H9 (cell line): ENCODE data around the gene DLG2. TPM values are rescaled to one million over a fixed set of nuclear protein-coding genes. Genes with fewer than 3 reads are reported as not detected.

ENCODE experiments used
- DNase-seq: peaks from one replicate; pipeline ENCODE4 v3.0.0-alpha.2; 2017
- H2AFZ ChIP-seq: one replicate; pipeline ENCODE4 v1.6.1; 2013; ENCODE audit warnings: mild to moderate bottlenecking, low read length, control low read depth, moderate library complexity
- H2AK5ac ChIP-seq: 2 replicates; pipeline ENCODE4 v1.6.1; 2013; ENCODE audit warnings: low read length, control low read depth, mixed read lengths; ENCODE audit not compliant: insufficient read length
- H2BK120ac ChIP-seq: one replicate; pipeline ENCODE4 v1.6.1; 2013; ENCODE audit warnings: low read depth, mild to moderate bottlenecking, low read length, control low read depth, inconsistent platforms; ENCODE audit not compliant: poor library complexity, severe bottlenecking
- H2BK12ac ChIP-seq: 2 replicates; pipeline ENCODE4 v1.6.1; 2013; ENCODE audit warnings: low read length, control low read depth, mixed read lengths, low read depth; ENCODE audit not compliant: insufficient read length
- H2BK15ac ChIP-seq: 2 replicates; pipeline ENCODE4 v1.6.1; 2013; ENCODE audit warnings: low read depth, low read length, control low read depth
- H2BK20ac ChIP-seq: one replicate; pipeline ENCODE4 v1.6.1; 2013; ENCODE audit warnings: low read depth, mild to moderate bottlenecking, low read length, control low read depth, inconsistent platforms; ENCODE audit not compliant: poor library complexity, severe bottlenecking
- H2BK5ac ChIP-seq: 2 replicates; pipeline ENCODE4 v1.6.1; 2013; ENCODE audit warnings: low read length, control low read depth, mixed read lengths; ENCODE audit not compliant: insufficient read length
- H3K14ac ChIP-seq: 2 replicates; pipeline ENCODE4 v1.6.1; 2013; ENCODE audit warnings: low read length, control low read depth; ENCODE audit not compliant: insufficient read depth
- H3K18ac ChIP-seq: 2 replicates; pipeline ENCODE4 v1.6.1; 2013; ENCODE audit warnings: low read depth, mild to moderate bottlenecking, mixed read lengths, low read length, control low read depth; ENCODE audit not compliant: insufficient read length
- H3K23ac ChIP-seq: 2 replicates; pipeline ENCODE4 v1.6.1; 2013; ENCODE audit warnings: low read length, control low read depth, mixed read lengths, low read depth; ENCODE audit not compliant: insufficient read length
- H3K23me2 ChIP-seq: 2 replicates; pipeline ENCODE4 v1.6.1; 2013; ENCODE audit warnings: low read depth, mild to moderate bottlenecking, mixed read lengths, low read length, control low read depth; ENCODE audit not compliant: insufficient read length, poor library complexity, severe bottlenecking
- H3K27ac ChIP-seq: 2 replicates; pipeline ENCODE4 v1.5.1; 2013; ENCODE audit warnings: low read length, control low read depth, mixed read lengths, low read depth; ENCODE audit not compliant: insufficient read length
- H3K27me3 ChIP-seq: 2 replicates; pipeline ENCODE4 v1.6.1; 2013; ENCODE audit warnings: low read length, control low read depth, inconsistent platforms; ENCODE audit not compliant: insufficient read depth
- H3K4ac ChIP-seq: 2 replicates; pipeline ENCODE4 v1.6.1; 2013; ENCODE audit warnings: low read depth, mild to moderate bottlenecking, control low read depth, inconsistent platforms, low read length, moderate library complexity
- H3K4me1 ChIP-seq: 2 replicates; pipeline ENCODE4 v1.6.1; 2013; ENCODE audit warnings: low read length, control low read depth, inconsistent platforms; ENCODE audit not compliant: insufficient read depth
- H3K4me2 ChIP-seq: 2 replicates; pipeline ENCODE4 v1.6.1; 2013; ENCODE audit warnings: low read length, control low read depth, mixed read lengths; ENCODE audit not compliant: insufficient read length, insufficient read depth
- H3K56ac ChIP-seq: 2 replicates; pipeline ENCODE4 v1.6.1; 2013; ENCODE audit warnings: low read depth, mild to moderate bottlenecking, mixed read lengths, low read length, control low read depth; ENCODE audit not compliant: insufficient read length
- H3K79me1 ChIP-seq: 2 replicates; pipeline ENCODE4 v1.6.1; 2013; ENCODE audit warnings: low read depth, mild to moderate bottlenecking, moderate library complexity, low read length, control low read depth, inconsistent platforms; ENCODE audit not compliant: insufficient read depth, poor library complexity, severe bottlenecking
- H3K79me2 ChIP-seq: 2 replicates; pipeline ENCODE4 v1.6.1; 2013; ENCODE audit warnings: low read length, control low read depth, inconsistent platforms; ENCODE audit not compliant: insufficient read depth
- H3K9ac ChIP-seq: 2 replicates; pipeline ENCODE4 v1.6.1; 2013; ENCODE audit warnings: low read length, control low read depth, mixed read lengths; ENCODE audit not compliant: insufficient read length; ENCODE audit errors: extremely low read depth
- H3K9me3 ChIP-seq: one replicate; pipeline ENCODE4 v1.6.1; 2013; ENCODE audit warnings: low read depth, low read length, inconsistent platforms; ENCODE audit not compliant: control insufficient read depth
- H3T11ph ChIP-seq: one replicate; pipeline ENCODE4 v1.6.1; 2013; ENCODE audit warnings: mild to moderate bottlenecking, low read length, control low read depth, inconsistent platforms
- H4K20me1 ChIP-seq: one replicate; pipeline ENCODE4 v1.6.1; 2013; ENCODE audit not compliant: control insufficient read depth, insufficient read length, insufficient read depth
- H4K5ac ChIP-seq: 2 replicates; pipeline ENCODE4 v1.6.1; 2013; ENCODE audit warnings: low read depth, mild to moderate bottlenecking, mixed read lengths, low read length, control low read depth; ENCODE audit not compliant: insufficient read length
- H4K8ac ChIP-seq: replicated peaks from 2 replicates; pipeline ENCODE4 v1.6.1; 2013; ENCODE audit warnings: low read length, control low read depth, mixed read lengths, low read depth; ENCODE audit not compliant: insufficient read length
- H4K91ac ChIP-seq: 2 replicates; pipeline ENCODE4 v1.6.1; 2013; ENCODE audit warnings: low read depth, mild to moderate bottlenecking, moderate library complexity, mixed read lengths, low read length, control low read depth; ENCODE audit not compliant: insufficient read length
- H3K27ac Mint-ChIP-seq, 3 experiments: 2 replicates in 2 of 3; 3 replicates in 1 of 3; pipeline ENCODE4 v1.8.0; 2020 to 2021; ENCODE audit warnings: mixed read lengths in 3 of 3, mild to moderate bottlenecking in 1 of 3, moderate library complexity in 1 of 3
- H3K27me3 Mint-ChIP-seq: 2 replicates; pipeline ENCODE4 v1.8.0; 2021; ENCODE audit warnings: low read depth, mild to moderate bottlenecking, moderate library complexity, mixed read lengths
- H3K36me3 Mint-ChIP-seq, 3 experiments: 2 replicates in 2 of 3; 3 replicates in 1 of 3; pipeline ENCODE4 v1.8.0; 2020 to 2021; ENCODE audit warnings: low read depth in 3 of 3, mixed read lengths in 3 of 3; ENCODE audit not compliant: insufficient read depth in 1 of 3
- H3K4me1 Mint-ChIP-seq, 2 experiments: 2 replicates each; pipeline ENCODE4 v1.8.0; 2020; ENCODE audit warnings: mixed read lengths in 2 of 2
- H3K4me3 Mint-ChIP-seq, 2 experiments: 2 replicates in 1 of 2; 3 replicates in 1 of 2; pipeline ENCODE4 v1.8.0; 2020 to 2021; ENCODE audit warnings: mild to moderate bottlenecking in 2 of 2, mixed read lengths in 2 of 2, moderate library complexity in 1 of 2
- H3K9me3 Mint-ChIP-seq, 2 experiments: 2 replicates in 1 of 2; 3 replicates in 1 of 2; pipeline ENCODE4 v1.8.0; 2020; ENCODE audit warnings: mild to moderate bottlenecking in 2 of 2, mixed read lengths in 2 of 2, moderate library complexity in 1 of 2
- WGBS: extraction: QIAGEN DNeasy Blood & Tissue Kit; methylation state at CpG from one replicate; pipeline ENCODE4 v1.1.7; 2013; ENCODE audit warnings: missing lambda C conversion rate, low lambda C conversion rate, mixed read lengths; ENCODE audit not compliant: insufficient read length; ENCODE audit errors: extremely low coverage; 5-methylcytosine and 5-hydroxymethylcytosine counted together
- total RNA-seq: library from RNA; stranded (reverse); gene quantifications from 2 replicates; pipeline ENCODE4 v1.2.1, GENCODE V29; 2021
- TF ChIP-seq, protein P1 (sequence below): fragments of 200-600 bp; sonication (generic); conservative IDR thresholded peaks from 3 replicates; pipeline ENCODE4 v1.8.0; 2021; ENCODE audit warnings: antibody characterized with exemption, mild to moderate bottlenecking

Gene DLG2
- total RNA-seq, 1 experiment from 2014 or later = 8.0 TPM

DNA sequence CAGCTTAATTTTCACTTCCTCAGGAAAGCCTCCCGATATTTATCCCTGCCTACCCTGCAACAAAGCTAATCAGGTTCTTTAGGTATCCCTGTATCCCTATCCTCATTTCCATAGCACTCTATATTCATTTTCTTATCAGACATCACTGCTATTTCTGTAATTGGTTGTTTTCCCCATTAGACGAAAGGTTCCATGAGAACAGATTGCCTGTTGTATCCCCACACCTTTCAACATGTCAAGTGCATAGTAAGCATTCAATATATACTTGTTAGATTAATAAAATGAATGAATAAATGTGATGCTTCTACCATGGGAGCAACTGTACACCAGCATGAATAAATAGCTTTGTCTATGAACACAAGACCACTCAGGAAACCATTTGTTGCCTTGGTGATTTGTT lies 499.8 kb downstream of the DLG2 start:
- H3K9me3 ChIP-seq = no peaks in the 10 kb centered on the region
- no peaks in the 10 kb centered on the region for H4K20me1 ChIP-seq
- H3K4me3 Mint-ChIP-seq = no peak overlapping the region
- H3K4ac ChIP-seq = no peak overlapping the region
- no peaks in the 10 kb centered on the region for H3K27me3 ChIP-seq
- no peak overlapping the region for H3K9ac ChIP-seq
- H3K79me2 ChIP-seq = no peaks in the 10 kb centered on the region
- no peak overlapping the region for H4K5ac ChIP-seq
- H3K27ac ChIP-seq = no peak overlapping the region
- no peak overlapping the region for H3K23ac ChIP-seq
- H2AFZ ChIP-seq = no peak overlapping the region
- no peak overlapping the region for H3T11ph ChIP-seq
- no peak overlapping the region for H2BK5ac ChIP-seq
- H2BK120ac ChIP-seq = no peak overlapping the region
- H3K4me1 ChIP-seq = no peaks in the 10 kb centered on the region
- no peak overlapping the region for H3K4me2 ChIP-seq
- no peaks in the 10 kb centered on the region for H3K27me3 Mint-ChIP-seq
- TF ChIP-seq, protein P1, sequence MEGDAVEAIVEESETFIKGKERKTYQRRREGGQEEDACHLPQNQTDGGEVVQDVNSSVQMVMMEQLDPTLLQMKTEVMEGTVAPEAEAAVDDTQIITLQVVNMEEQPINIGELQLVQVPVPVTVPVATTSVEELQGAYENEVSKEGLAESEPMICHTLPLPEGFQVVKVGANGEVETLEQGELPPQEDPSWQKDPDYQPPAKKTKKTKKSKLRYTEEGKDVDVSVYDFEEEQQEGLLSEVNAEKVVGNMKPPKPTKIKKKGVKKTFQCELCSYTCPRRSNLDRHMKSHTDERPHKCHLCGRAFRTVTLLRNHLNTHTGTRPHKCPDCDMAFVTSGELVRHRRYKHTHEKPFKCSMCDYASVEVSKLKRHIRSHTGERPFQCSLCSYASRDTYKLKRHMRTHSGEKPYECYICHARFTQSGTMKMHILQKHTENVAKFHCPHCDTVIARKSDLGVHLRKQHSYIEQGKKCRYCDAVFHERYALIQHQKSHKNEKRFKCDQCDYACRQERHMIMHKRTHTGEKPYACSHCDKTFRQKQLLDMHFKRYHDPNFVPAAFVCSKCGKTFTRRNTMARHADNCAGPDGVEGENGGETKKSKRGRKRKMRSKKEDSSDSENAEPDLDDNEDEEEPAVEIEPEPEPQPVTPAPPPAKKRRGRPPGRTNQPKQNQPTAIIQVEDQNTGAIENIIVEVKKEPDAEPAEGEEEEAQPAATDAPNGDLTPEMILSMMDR = no peak
- no peak overlapping the region for H4K91ac ChIP-seq
- H2BK12ac ChIP-seq = no peak overlapping the region
- no peaks in the 10 kb centered on the region for H3K23me2 ChIP-seq
- no peak overlapping the region for H2BK15ac ChIP-seq
- peaks cover 3 to 6% of the 10 kb centered on the region in 2 experiments; a peak in 3 of 4 replicates for H3K4me1 Mint-ChIP-seq
- DNase-seq = no peak
- H3K79me1 ChIP-seq = no peaks in the 10 kb centered on the region
- no CpG with 5 or more reads among the region's 2 CpGs for WGBS
- no peak overlapping the region for H3K18ac ChIP-seq
- no peak overlapping the region for H2AK5ac ChIP-seq
- H3K9me3 Mint-ChIP-seq = no peaks in the 10 kb centered on the region; a peak in 1 of 5 replicates
- H4K8ac ChIP-seq = no peak overlapping the region
- no peak overlapping the region for H3K27ac Mint-ChIP-seq
- no peak overlapping the region for H3K14ac ChIP-seq
- no peak overlapping the region for H3K56ac ChIP-seq
- no peak overlapping the region for H2BK20ac ChIP-seq
- no peaks in the 10 kb centered on the region for H3K36me3 Mint-ChIP-seq
